NB4 (cell line): Measurements from ENCODE around the gene SET.

ENCODE experiments used
- DNase-seq: peaks from one replicate; pipeline ENCODE4 v3.0.0; 2010; ENCODE audit warnings: low read depth
- H3K4me3 ChIP-seq: one replicate; pipeline ENCODE4 v1.5.1; 2011; ENCODE audit warnings: mild to moderate bottlenecking, low read depth, low read length, moderate library complexity
- CTCF ChIP-seq: IDR thresholded peaks from one replicate; pipeline ENCODE4 v1.5.1; 2012; ENCODE audit warnings: low read depth, low read length
- MYC ChIP-seq: IDR thresholded peaks from 2 replicates; pipeline ENCODE4 v1.6.1; 2011; ENCODE audit warnings: low read depth, low read length
- POLR2A ChIP-seq: IDR thresholded peaks from 2 replicates; pipeline ENCODE4 v1.6.1; 2011; ENCODE audit warnings: mild to moderate bottlenecking; ENCODE audit not compliant: insufficient read length; ENCODE audit errors: extremely low read depth
- TF ChIP-seq, protein P1 (sequence below): IDR thresholded peaks from 2 replicates; pipeline ENCODE4 v1.6.1; 2011; ENCODE audit warnings: low read depth, low read length

SET gene

DNA sequence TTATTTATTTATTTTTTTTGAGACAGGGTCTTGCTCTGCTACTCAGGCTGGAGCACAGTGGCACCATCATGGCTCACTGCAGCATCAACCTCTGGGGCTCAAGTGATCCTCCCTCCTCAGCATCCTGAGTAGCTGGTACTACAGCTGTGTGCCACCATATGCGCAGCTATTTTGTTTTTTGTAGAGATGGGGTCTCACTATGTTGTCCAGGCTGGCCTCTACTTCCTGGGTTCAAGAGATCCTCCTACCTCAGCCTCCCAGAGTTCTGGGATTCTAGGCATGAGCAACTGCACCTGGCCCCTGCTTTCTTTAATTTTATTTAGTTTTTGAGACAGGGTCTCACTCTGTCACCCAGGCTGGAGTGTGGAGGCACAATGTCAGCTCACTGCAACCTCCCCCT, 54.4 kb downstream of the SET start:
- TF ChIP-seq POLR2A = no peak
- TF ChIP-seq, protein P1, sequence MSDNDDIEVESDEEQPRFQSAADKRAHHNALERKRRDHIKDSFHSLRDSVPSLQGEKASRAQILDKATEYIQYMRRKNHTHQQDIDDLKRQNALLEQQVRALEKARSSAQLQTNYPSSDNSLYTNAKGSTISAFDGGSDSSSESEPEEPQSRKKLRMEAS = no peak
- TF ChIP-seq CTCF = no peak
- TF ChIP-seq MYC = no peak
- no peak for DNase-seq
- no peak overlapping the region for H3K4me3 ChIP-seq
